Upper lobe of left lung (tissue), 4 donors: ENCODE results near the gene TMEM106B.

Experiments
- CTCF ChIP-seq, 6 experiments: fragments of 450-650 bp in 4 of 6; fragments of 200-600 bp in 2 of 6; sonication (generic) in 2 of 6; IDR thresholded peaks; one replicate each; pipeline ENCODE4 v1.5.1; 2016 to 2019; ENCODE audit warnings: antibody characterized with exemption in 6 of 6
- EP300 ChIP-seq, 4 donors: sonication (generic); formaldehyde crosslinking; IDR thresholded peaks; one replicate each; pipeline ENCODE4 v1.5.1; 2017; ENCODE audit warnings: antibody characterized with exemption in 4 of 4, control low read depth in 2 of 4
- POLR2A ChIP-seq, 4 donors: fragments of 450-650 bp; IDR thresholded peaks; one replicate each; pipeline ENCODE4 v1.5.1; 2016 to 2017; ENCODE audit warnings: antibody characterized with exemption in 4 of 4, mild to moderate bottlenecking in 2 of 4
- POLR2AphosphoS5 ChIP-seq, 2 donors: sonication (generic); formaldehyde crosslinking; IDR thresholded peaks; one replicate each; pipeline ENCODE4 v1.5.1; 2017; ENCODE audit warnings: antibody characterized with exemption in 2 of 2

DNA sequence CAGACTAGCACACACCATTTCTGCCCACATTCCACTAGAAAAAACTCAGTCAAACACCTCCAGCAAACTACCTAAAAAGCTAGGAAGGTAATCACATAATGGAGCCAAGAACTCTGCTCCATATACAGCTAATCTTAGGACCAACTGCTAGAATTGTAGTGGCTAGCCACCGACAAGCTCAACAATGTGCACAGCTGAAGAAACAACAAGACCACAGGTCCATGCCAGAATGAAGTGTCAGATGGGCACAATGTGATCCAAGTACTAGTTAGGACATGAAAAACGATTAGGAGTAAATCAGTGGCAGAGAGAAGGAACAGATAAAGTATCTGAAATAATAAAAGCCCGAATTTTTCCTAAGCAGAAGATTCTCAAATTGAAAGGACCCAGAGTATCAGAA, 38.6 kb downstream of the TMEM106B start:
- TF ChIP-seq EP300 (IDR thresholded peaks at IDR 0.05) (no peak), POLR2A (IDR thresholded peaks at IDR 0.05) (no peak), CTCF (IDR thresholded peaks at IDR 0.05) (no peak), POLR2AphosphoS5 (IDR thresholded peaks at IDR 0.05) (no peak)
